GM12864 (cell line): Measurements from ENCODE around the gene IL13RA1.
"Not testable (repeated sequence)": the region's sequence is repeated elsewhere in the genome, so short reads cannot be mapped to it uniquely, and the experiment has no call there.

Experiments
- DNase-seq: peaks from one replicate; pipeline ENCODE4 v3.0.0-alpha.2; 2011; ENCODE audit warnings: low read depth
- H3K4me3 ChIP-seq: 2 replicates; pipeline ENCODE4 v1.5.1; 2011; ENCODE audit warnings: mild to moderate bottlenecking, low read depth, low read length, control low read depth
- TF ChIP-seq, protein P1 (sequence below): IDR thresholded peaks from 2 replicates; pipeline ENCODE4 v1.5.1; 2011; ENCODE audit warnings: low read depth, mild to moderate bottlenecking, moderate library complexity, low read length, control low read depth, inconsistent platforms; ENCODE audit errors: missing control alignments

IL13RA1 gene

DNA sequence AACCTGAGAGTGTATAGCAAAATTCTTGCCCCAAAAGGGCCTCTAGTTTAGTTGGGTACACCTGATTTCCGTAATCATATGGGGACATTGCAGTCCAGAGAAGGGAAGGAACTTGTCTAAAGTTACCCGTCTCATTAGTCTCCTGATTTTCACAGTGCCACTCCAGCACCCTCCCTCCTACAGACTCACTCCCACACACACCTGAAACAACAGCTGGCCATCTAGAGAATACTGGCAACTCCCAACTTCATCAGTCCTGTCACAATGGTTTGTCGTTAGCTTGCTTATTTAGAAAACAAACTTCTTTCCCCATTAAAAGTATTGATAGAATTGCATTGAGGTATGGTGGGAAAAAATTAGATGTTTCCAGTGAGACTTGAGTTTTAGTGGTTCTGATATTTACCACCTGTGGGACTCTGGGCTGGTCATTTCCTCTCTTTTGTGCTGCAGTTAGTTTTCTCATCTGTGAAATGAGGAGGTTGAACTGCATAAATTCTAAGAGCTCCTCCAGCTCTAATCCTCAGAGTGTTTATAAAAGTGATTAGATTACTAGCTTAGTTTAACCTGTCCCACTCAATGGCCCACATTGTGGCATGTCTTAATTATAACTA lies 1.7 kb downstream of the IL13RA1 start:
- H3K4me3 ChIP-seq: no peak overlapping the region
- DNase-seq: no peak
- TF ChIP-seq, protein P1, sequence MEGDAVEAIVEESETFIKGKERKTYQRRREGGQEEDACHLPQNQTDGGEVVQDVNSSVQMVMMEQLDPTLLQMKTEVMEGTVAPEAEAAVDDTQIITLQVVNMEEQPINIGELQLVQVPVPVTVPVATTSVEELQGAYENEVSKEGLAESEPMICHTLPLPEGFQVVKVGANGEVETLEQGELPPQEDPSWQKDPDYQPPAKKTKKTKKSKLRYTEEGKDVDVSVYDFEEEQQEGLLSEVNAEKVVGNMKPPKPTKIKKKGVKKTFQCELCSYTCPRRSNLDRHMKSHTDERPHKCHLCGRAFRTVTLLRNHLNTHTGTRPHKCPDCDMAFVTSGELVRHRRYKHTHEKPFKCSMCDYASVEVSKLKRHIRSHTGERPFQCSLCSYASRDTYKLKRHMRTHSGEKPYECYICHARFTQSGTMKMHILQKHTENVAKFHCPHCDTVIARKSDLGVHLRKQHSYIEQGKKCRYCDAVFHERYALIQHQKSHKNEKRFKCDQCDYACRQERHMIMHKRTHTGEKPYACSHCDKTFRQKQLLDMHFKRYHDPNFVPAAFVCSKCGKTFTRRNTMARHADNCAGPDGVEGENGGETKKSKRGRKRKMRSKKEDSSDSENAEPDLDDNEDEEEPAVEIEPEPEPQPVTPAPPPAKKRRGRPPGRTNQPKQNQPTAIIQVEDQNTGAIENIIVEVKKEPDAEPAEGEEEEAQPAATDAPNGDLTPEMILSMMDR: no peak

- DNase-seq: no peak
- TF ChIP-seq, protein P1: no peak
- H3K4me3 ChIP-seq: no peak overlapping the region
These were observed 3.3 kb downstream of the IL13RA1 start for GRCh38 chrX:118730500-118731247.

GRCh38 chrX:118732551-118732950 lies 5.1 kb downstream of the IL13RA1 start:
- not testable (repeated sequence) for DNase-seq, H3K4me3 ChIP-seq

- TF ChIP-seq, protein P1: no peak
- no peak overlapping the region for H3K4me3 ChIP-seq
- DNase-seq: no peak
These were observed 7.5 kb downstream of the IL13RA1 start for GRCh38 chrX:118734909-118735308.

GRCh38 chrX:118736394-118737010 lies 9.1 kb downstream of the IL13RA1 start:
- TF ChIP-seq, protein P1: no peak
- DNase-seq: no peak

DNA sequence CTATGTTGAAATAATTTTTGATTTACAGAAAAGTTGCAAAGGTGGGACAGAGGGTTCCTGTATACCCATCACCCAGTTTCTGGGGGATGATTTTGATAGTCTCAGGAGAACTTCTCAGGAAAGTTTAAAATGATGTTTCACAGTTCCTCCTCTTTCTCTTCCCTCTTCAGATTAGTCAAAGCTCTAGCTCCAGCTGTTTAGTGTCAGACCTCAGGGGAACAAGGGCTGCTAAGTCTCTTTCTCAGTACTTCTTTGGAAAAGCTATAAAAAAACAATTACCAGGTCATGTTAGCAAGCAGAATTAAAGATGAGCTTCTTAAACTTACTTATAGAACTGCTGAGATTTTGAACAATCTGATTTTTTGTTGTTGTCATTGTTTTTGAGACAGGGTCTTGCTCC lies 12.2 kb downstream of the IL13RA1 start:
- no peak overlapping the region for H3K4me3 ChIP-seq
- DNase-seq: no peak
- TF ChIP-seq, protein P1: no peak

More at GRCh38 chrX:118736394-118737010, 9.1 kb downstream of the IL13RA1 start:
- H3K4me3 ChIP-seq: no peak overlapping the region

DNA sequence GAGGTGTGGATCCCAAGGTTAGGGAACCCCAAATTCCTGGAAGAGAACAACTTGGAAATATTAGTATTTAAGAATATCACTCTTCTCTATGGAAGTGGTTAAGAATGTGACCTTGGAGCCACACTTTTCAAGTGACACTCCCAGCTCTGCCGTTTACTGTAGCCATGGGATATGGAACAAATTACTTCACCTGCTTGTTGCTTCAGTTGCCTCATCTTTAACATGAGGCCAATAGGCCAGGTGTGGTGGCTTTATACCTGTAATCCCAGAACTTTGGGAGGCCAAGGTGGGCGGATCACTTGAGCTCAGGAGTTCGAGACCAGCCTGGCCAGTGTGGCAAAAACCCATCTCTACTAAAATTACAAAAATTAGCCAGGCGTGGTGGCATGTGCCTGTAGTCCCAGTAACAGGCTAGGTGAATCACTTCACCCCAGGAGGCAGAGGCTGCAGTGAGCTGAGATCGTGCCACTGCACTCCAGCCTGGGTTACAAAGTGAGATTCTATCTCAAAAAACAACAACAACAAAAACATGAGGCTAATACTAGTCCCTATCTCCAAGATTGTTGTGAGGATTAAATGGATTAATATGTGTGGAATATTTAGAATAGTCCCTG lies 13.0 kb downstream of the IL13RA1 start:
- TF ChIP-seq, protein P1: no peak
- no peak for DNase-seq
- H3K4me3 ChIP-seq: no peak overlapping the region
